Measurements from ENCODE around the gene TMC4.
A peak's percentile ranks its signal among the peaks of the same experiment; 100 is the strongest.
"Not testable (repeated sequence)": the region's sequence is repeated elsewhere in the genome, so short reads cannot be mapped to it uniquely, and the experiment has no call there.

The TMC4 gene

GRCh38 chr19:54178581-54179261, 5.8 kb upstream of the TMC4 start:
- peak; percentile 67 for DNase-seq

- no peak for DNase-seq
Observed at GRCh38 chr19:54173951-54174834, 1.2 kb upstream of the TMC4 start.

- DNase-seq, result no peak
Observed at GRCh38 chr19:54173359-54173699, 369 bp upstream of the TMC4 start.

GRCh38 chr19:54171736-54172431, 1.1 kb downstream of the TMC4 start:
- not testable (repeated sequence) for DNase-seq

GRCh38 chr19:54169149-54169740, 3.7 kb downstream of the TMC4 start:
- DNase-seq, result no peak

- peak; percentile 94 for DNase-seq
Observed at GRCh38 chr19:54168174-54168917, 4.6 kb downstream of the TMC4 start.

GRCh38 chr19:54165222-54165621, 7.7 kb downstream of the TMC4 start:
- no peak for DNase-seq

GRCh38 chr19:54164369-54165068, 8.4 kb downstream of the TMC4 start:
- DNase-seq, result peak; percentile 82

GRCh38 chr19:54162884-54163283, 10.1 kb downstream of the TMC4 start:
- DNase-seq, result no peak

- peak; percentile 93 for DNase-seq
Observed at GRCh38 chr19:54162241-54162805, 10.6 kb downstream of the TMC4 start.

GRCh38 chr19:54160854-54161253, 12.1 kb downstream of the TMC4 start:
- peak; percentile 45 for DNase-seq

GRCh38 chr19:54160182-54160811, 12.7 kb downstream of the TMC4 start:
- peak; percentile 65 for DNase-seq

GRCh38 chr19:54159352-54160181, 13.4 kb downstream of the TMC4 start, which contains the start of gene LENG1:
Gene LENG1, minus strand, starts transcription at chr19:54159721. Its CDS starts 26 bp downstream, at chr19:54159695.
- DNase-seq, result peak; percentile 100

- peak; percentile 58 for DNase-seq
Observed at GRCh38 chr19:54158812-54159351, 14.1 kb downstream of the TMC4 start.

GRCh38 chr19:54156953-54157352, 16.0 kb downstream of the TMC4 start:
- no peak for DNase-seq

GRCh38 chr19:54156490-54156889, 16.5 kb downstream of the TMC4 start:
- DNase-seq, result no peak

GRCh38 chr19:54155694-54156093, 17.3 kb downstream of the TMC4 start:
- no peak for DNase-seq

- DNase-seq, result no peak
Observed at GRCh38 chr19:54154603-54155345, 18.2 kb downstream of the TMC4 start.
